ENCODE results near the gene SPIRE2.
"Not testable (repeated sequence)": the region's sequence is repeated elsewhere in the genome, so short reads cannot be mapped to it uniquely, and the experiment has no call there.

The SPIRE2 gene

GRCh38 chr16:89828199-89828869 lies at the start of gene SPIRE2:
SPIRE2 (plus strand) TSS chr16:89828475; CDS start chr16:89828551, 76 bp downstream.
- peak; percentile 50 for DNase-seq

GRCh38 chr16:89779231-89779908 lies 48.9 kb upstream of the SPIRE2 start:
- no peak for DNase-seq

- DNase-seq = no peak
Observed at GRCh38 chr16:89779909-89780305, 48.4 kb upstream of the SPIRE2 start.

GRCh38 chr16:89782489-89782888 lies 45.8 kb upstream of the SPIRE2 start:
- DNase-seq = no peak

- DNase-seq = not testable (repeated sequence)
Observed at GRCh38 chr16:89783952-89784351, 44.3 kb upstream of the SPIRE2 start.

- no peak for DNase-seq
Observed at GRCh38 chr16:89784406-89784805, 43.9 kb upstream of the SPIRE2 start.

- DNase-seq = no peak
Observed at GRCh38 chr16:89785523-89786155, 42.6 kb upstream of the SPIRE2 start.

- no peak for DNase-seq
Observed at GRCh38 chr16:89786474-89787364, 41.6 kb upstream of the SPIRE2 start.

- DNase-seq = no peak
Observed at GRCh38 chr16:89787365-89787805, 40.9 kb upstream of the SPIRE2 start.

- no peak for DNase-seq
Observed at GRCh38 chr16:89791278-89791995, 36.8 kb upstream of the SPIRE2 start.

GRCh38 chr16:89793092-89793491 lies 35.2 kb upstream of the SPIRE2 start:
- DNase-seq = peak; percentile 54

- DNase-seq = no peak
Observed at GRCh38 chr16:89793955-89794354, 34.3 kb upstream of the SPIRE2 start.

- DNase-seq = no peak
Observed at GRCh38 chr16:89795676-89796075, 32.6 kb upstream of the SPIRE2 start.

- no peak for DNase-seq
Observed at GRCh38 chr16:89796104-89796503, 32.2 kb upstream of the SPIRE2 start.

- DNase-seq = no peak
Observed at GRCh38 chr16:89798126-89798525, 30.1 kb upstream of the SPIRE2 start.

GRCh38 chr16:89798832-89799370 lies 29.4 kb upstream of the SPIRE2 start:
- DNase-seq = no peak

- no peak for DNase-seq
Observed at GRCh38 chr16:89801800-89802199, 26.5 kb upstream of the SPIRE2 start.

- DNase-seq = no peak
Observed at GRCh38 chr16:89805136-89805905, 23.0 kb upstream of the SPIRE2 start.

- not testable (repeated sequence) for DNase-seq
Observed at GRCh38 chr16:89806589-89807193, 21.6 kb upstream of the SPIRE2 start.

GRCh38 chr16:89808475-89808874 lies 19.8 kb upstream of the SPIRE2 start:
- no peak for DNase-seq

- DNase-seq = no peak
Observed at GRCh38 chr16:89811321-89811720, 17.0 kb upstream of the SPIRE2 start.

All from activated CD4-positive, alpha-beta T cell treated with anti-CD3 and anti-CD28 coated beads for 1 hour (primary cell).